Measurements from ENCODE around the gene PLPP4. TPM values are rescaled to one million over a fixed set of nuclear protein-coding genes. Genes with fewer than 3 reads are reported as not detected.

The PLPP4 gene
- total and polyA plus RNA-seq, 2 experiments from 2014 or later = 30.0 to 34.4 TPM

DNA sequence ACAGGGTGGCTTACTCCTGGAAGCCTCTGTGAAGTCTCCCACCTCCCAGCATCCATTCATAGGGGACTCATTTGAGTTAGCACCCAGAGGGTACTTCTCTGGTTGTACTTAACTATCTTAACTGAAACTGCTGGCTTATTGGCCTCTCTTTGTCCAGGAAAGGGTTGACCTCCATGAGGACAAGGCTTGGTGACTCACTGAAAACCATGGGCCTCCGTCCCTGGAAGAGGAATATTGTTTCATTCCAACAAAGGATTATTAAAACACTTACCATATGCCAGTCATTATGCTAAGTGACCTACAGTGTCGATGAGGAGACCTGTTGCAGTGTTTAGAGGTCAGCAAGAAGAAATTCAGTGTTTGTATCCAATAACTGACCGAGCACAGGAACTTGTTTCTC lies 175.9 kb downstream of the PLPP4 start:
- Histone ChIP-seq H3K79me2 (ENCODE audit: insufficient read depth) (no peaks in the 10 kb centered on the region), H3K4me1 (ENCODE audit: insufficient read depth) (no peaks in the 10 kb centered on the region), H3F3A (ENCODE audit: insufficient read depth) (no peaks in the 10 kb centered on the region), H3K36me3 (ENCODE audit: low read depth) (no peaks in the 10 kb centered on the region), H3K4me3 (no peak overlapping the region), H3K27me3 (replicated peaks; ENCODE audit: insufficient read depth) (no peaks in the 10 kb centered on the region), H3K4me2 (ENCODE audit: unreplicated experiment) (no peak overlapping the region), H3K9me2 (ENCODE audit: insufficient read depth) (no peaks in the 10 kb centered on the region), H3K9me3 (ENCODE audit: low read depth) (no peaks in the 10 kb centered on the region), H3K9ac (no peak overlapping the region), H4K20me1 (ENCODE audit: insufficient read depth) (no peaks in the 10 kb centered on the region), H2AFZ (no peak overlapping the region), H3K27ac (no peak overlapping the region)
- TF ChIP-seq EZH2phosphoT487 (IDR thresholded peaks at IDR 0.05; ENCODE audit: insufficient read depth, low read depth) (no peak), EZH2 (IDR thresholded peaks at IDR 0.05; ENCODE audit: insufficient read depth, poor library complexity, severe bottlenecking) (no peak)
- no peak for DNase-seq
- in situ Hi-C loops (cut with MboI) = no loop called here
- WGBS, 2 experiments (ENCODE audit: low coverage in 1 of 2, low lambda C conversion rate in 2 of 2, missing lambda C conversion rate in 2 of 2) = 10 to 19% methylated on average over 3 of the region's 3 CpGs

- no peak for TF ChIP-seq EZH2 (IDR thresholded peaks at IDR 0.05; ENCODE audit: insufficient read depth, poor library complexity, severe bottlenecking)
- H3K36me3 ChIP-seq (ENCODE audit: low read depth) = no peaks in the 10 kb centered on the region
- H3K9me2 ChIP-seq (ENCODE audit: insufficient read depth) = no peaks in the 10 kb centered on the region
- no peak for DNase-seq
- H3K9ac ChIP-seq = no peak overlapping the region
- WGBS, 2 experiments (ENCODE audit: low coverage in 1 of 2, low lambda C conversion rate in 2 of 2, missing lambda C conversion rate in 2 of 2) = 51 to 56% methylated on average over 12 of the region's 12 CpGs
- H3K27ac ChIP-seq = no peak overlapping the region
- H3K4me2 ChIP-seq (ENCODE audit: unreplicated experiment) = no peak overlapping the region
- in situ Hi-C loops (cut with MboI) = no loop called here
- H3K27me3 ChIP-seq (replicated peaks; ENCODE audit: insufficient read depth) = no peaks in the 10 kb centered on the region
- no peak overlapping the region for H2AFZ ChIP-seq
- H3K9me3 ChIP-seq (ENCODE audit: low read depth) = no peaks in the 10 kb centered on the region
- no peaks in the 10 kb centered on the region for H3F3A ChIP-seq (ENCODE audit: insufficient read depth)
- no peak overlapping the region for H3K4me3 ChIP-seq
- H4K20me1 ChIP-seq (ENCODE audit: insufficient read depth) = no peaks in the 10 kb centered on the region
- H3K79me2 ChIP-seq (ENCODE audit: insufficient read depth) = no peaks in the 10 kb centered on the region
- H3K4me1 ChIP-seq (ENCODE audit: insufficient read depth) = no peaks in the 10 kb centered on the region
These were observed 177.6 kb downstream of the PLPP4 start for GRCh38 chr10:120634659-120635058.

Measured in GM23248 (cell line).